HepG2 (cell line): Measurements from ENCODE around the gene KIF22. TPM values are rescaled to one million over a fixed set of nuclear protein-coding genes. Genes with fewer than 3 reads are reported as not detected.

ENCODE experiments used
- ATAC-seq: fragments of 200-7000 bp; cut with Tn5 transposase; 3 replicates; pipeline ENCODE4 v1.9.1; 2020; ENCODE audit warnings: mild to moderate bottlenecking, moderate library complexity
- BruUV-seq: library from RNA; stranded (reverse); fragments of 400-500 nt; replicated peaks from 2 replicates; lab custom pipeline; 2021; lab: Mats Ljungman, UMichigan
- CTCF ChIA-PET: fragments of 300-600 bp; formaldehyde crosslinking; extraction: SDS; loops from one replicate; lab custom pipeline; 2021; ENCODE audit warnings: low total read pairs, inconsistent platforms, low intra/inter-chr PET ratio; lab: Yijun Ruan, JAX
- POLR2A ChIA-PET: fragments of 350-600 bp; sonication (Branson Sonifier 250); formaldehyde crosslinking; loops from one replicate; lab custom pipeline; 2020; ENCODE audit warnings: antibody characterized with exemption, inconsistent platforms; lab: Yijun Ruan, JAX
- DNase-seq: peaks from one replicate; pipeline ENCODE4 v3.0.0-alpha.2; 2015; ENCODE audit warnings: low spot score
- FAIRE-seq: peaks from 3 replicates; lab custom pipeline; 2011; peaks lifted over from hg19 to GRCh38; lab: Jason Lieb, UNC
- H2AFZ ChIP-seq: one replicate; pipeline ENCODE4 v1.6.1; 2011; ENCODE audit warnings: low read length, inconsistent platforms
- H3K27ac ChIP-seq: fragments of 300-600 bp; 3 replicates; pipeline ENCODE4 v1.8.0; 2011; ENCODE audit warnings: mixed run types, mild to moderate bottlenecking, mixed read lengths, low read length, inconsistent platforms; ENCODE audit not compliant: insufficient read depth; ENCODE audit errors: extremely low read length
- H3K27me3 ChIP-seq, 2 experiments: fragments of 200-600 bp in 1 of 2; 2 replicates in 1 of 2; 3 replicates in 1 of 2; pipeline versions ENCODE4 v1.6.0 to v1.8.0; 2011; ENCODE audit warnings: low read length in 2 of 2, mild to moderate bottlenecking in 2 of 2, moderate library complexity in 2 of 2, inconsistent platforms in 1 of 2; ENCODE audit not compliant: insufficient read depth in 2 of 2, control insufficient read depth in 1 of 2
- H3K36me3 ChIP-seq, 2 experiments: fragments of 200-600 bp in 1 of 2; replicated peaks in 1 of 2; 2 replicates in 1 of 2; 3 replicates in 1 of 2; pipeline versions ENCODE4 v1.5.1 to v1.8.0; 2011; ENCODE audit warnings: low read length in 2 of 2, inconsistent platforms in 1 of 2; ENCODE audit not compliant: insufficient read depth in 2 of 2, control insufficient read depth in 1 of 2
- H3K4me1 ChIP-seq: 2 replicates; pipeline ENCODE4 v1.5.1; 2012; ENCODE audit warnings: low read length, inconsistent platforms; ENCODE audit not compliant: insufficient read depth
- H3K4me2 ChIP-seq: 2 replicates; pipeline ENCODE4 v1.6.0; 2011; ENCODE audit warnings: low read depth, low read length, inconsistent platforms
- H3K4me3 ChIP-seq, 3 experiments: fragments of 200-600 bp in 1 of 3; sonication (generic), shearing (Covaris generic) in 1 of 3; replicated peaks in 1 of 3; 2 replicates each; pipeline ENCODE4 v1.5.1; 2011 to 2016; ENCODE audit warnings: low read length in 3 of 3, inconsistent platforms in 2 of 3, low read depth in 2 of 3, mild to moderate bottlenecking in 2 of 3, control low read depth in 1 of 3, mixed read lengths in 1 of 3; ENCODE audit not compliant: insufficient read depth in 1 of 3
- H3K79me2 ChIP-seq: one replicate; pipeline ENCODE4 v1.6.1; 2011; ENCODE audit warnings: low read length, inconsistent platforms; ENCODE audit not compliant: insufficient read depth
- H3K9ac ChIP-seq: 2 replicates; pipeline ENCODE4 v1.6.0; 2011; ENCODE audit warnings: mild to moderate bottlenecking, low read depth, low read length, inconsistent platforms; ENCODE audit not compliant: insufficient read depth
- H3K9me3 ChIP-seq: 2 replicates; pipeline ENCODE4 v1.5.1; 2012; ENCODE audit warnings: mild to moderate bottlenecking, low read length
- H4K20me1 ChIP-seq: 2 replicates; pipeline ENCODE4 v1.6.0; 2011; ENCODE audit warnings: inconsistent platforms, mild to moderate bottlenecking, low read length, moderate library complexity; ENCODE audit not compliant: insufficient read depth
- CBX2 ChIP-seq, 2 experiments: fragments of 200-600 bp in 1 of 2; sonication (generic); formaldehyde crosslinking in 1 of 2; IDR thresholded peaks; 2 replicates each; pipeline versions ENCODE4 v1.7.0 to v1.8.1; 2018 to 2022; ENCODE audit warnings: low read depth in 2 of 2, low read length in 1 of 2, mild to moderate bottlenecking in 1 of 2, missing genetic modification reagents in 1 of 2
- HOMEZ ChIP-seq: IDR thresholded peaks from 2 replicates; pipeline ENCODE4 v1.6.1; 2016; ENCODE audit warnings: low read depth
- NFE2L2 ChIP-seq: fragments of 150-350 bp; IDR thresholded peaks from 2 replicates; pipeline ENCODE4 v1.6.1; 2014; ENCODE audit warnings: low read length
- NKX3-1 ChIP-seq: sonication (generic); formaldehyde crosslinking; IDR thresholded peaks from 2 replicates; pipeline ENCODE4 v1.5.0; 2020; ENCODE audit warnings: missing genetic modification reagents
- NR2F2 ChIP-seq: IDR thresholded peaks from 2 replicates; pipeline ENCODE4 v1.6.1; 2012; ENCODE audit warnings: low read depth, inconsistent platforms, borderline replicate concordance
- PHB2 ChIP-seq: fragments of 450-650 bp; IDR thresholded peaks from 2 replicates; pipeline ENCODE4 v1.6.1; 2018; ENCODE audit not compliant: partially characterized antibody
- SP4 ChIP-seq: sonication (generic); formaldehyde crosslinking; IDR thresholded peaks from 2 replicates; pipeline ENCODE4 v1.8.1; 2023; ENCODE audit warnings: mild to moderate bottlenecking, missing genetic modification reagents
- ZMYM3 ChIP-seq: sonication (generic); formaldehyde crosslinking; IDR thresholded peaks from 2 replicates; pipeline ENCODE4 v1.5.1; 2020; ENCODE audit warnings: mild to moderate bottlenecking, missing genetic modification reagents
- ZNF121 ChIP-seq: sonication (generic); formaldehyde crosslinking; IDR thresholded peaks from 2 replicates; pipeline ENCODE4 v1.5.0; 2020; ENCODE audit warnings: mild to moderate bottlenecking, missing genetic modification reagents
- ZNF230 ChIP-seq: sonication (generic); formaldehyde crosslinking; IDR thresholded peaks from 2 replicates; pipeline ENCODE4 v1.4.0; 2020; ENCODE audit warnings: mild to moderate bottlenecking, missing genetic modification reagents
- ZNF280B ChIP-seq: sonication (generic); formaldehyde crosslinking; IDR thresholded peaks from 2 replicates; pipeline ENCODE4 v1.5.0; 2020; ENCODE audit warnings: missing genetic modification reagents, mild to moderate bottlenecking, borderline replicate concordance
- ZNF547 ChIP-seq: sonication (generic); formaldehyde crosslinking; IDR thresholded peaks from 2 replicates; pipeline ENCODE4 v1.5.1; 2020; ENCODE audit warnings: mild to moderate bottlenecking, missing genetic modification reagents
- ZNF652 ChIP-seq: IDR thresholded peaks from 2 replicates; pipeline ENCODE4 v1.6.1; 2016; ENCODE audit warnings: low read depth, borderline replicate concordance
- ZNF674 ChIP-seq: sonication (generic); formaldehyde crosslinking; IDR thresholded peaks from 2 replicates; pipeline ENCODE4 v1.5.0; 2020; ENCODE audit warnings: low read depth, mild to moderate bottlenecking, missing genetic modification reagents
- ZNF775 ChIP-seq: sonication (generic); formaldehyde crosslinking; IDR thresholded peaks from 2 replicates; pipeline ENCODE4 v1.4.0; 2020; ENCODE audit warnings: missing genetic modification reagents, mild to moderate bottlenecking, moderate library complexity, borderline replicate concordance
- WGBS: methylation state at CpG from one replicate; pipeline ENCODE4 v1.1.6; 2017; ENCODE audit warnings: low lambda C conversion rate; 5-methylcytosine and 5-hydroxymethylcytosine counted together
- in situ Hi-C: cut with HindIII; loops from 2 replicates; pipeline ENCODE4 v1.10.0; 2017; ENCODE audit warnings: low pct_unique_long_range_greater_than_20kb; ENCODE audit not compliant: extremely low pct_ligation_motif_present
- intact Hi-C: fragments of 100-400 bp; cut with micrococcal nuclease; formaldehyde crosslinking; loops from one replicate; pipeline ENCODE4 v1.10.0; 2022; ENCODE audit not compliant: unreplicated experiment
- polyA plus RNA-seq, 8 experiments: library from polyadenylated mRNA; depleted of rRNA in 3 of 8; stranded (reverse) in 7 of 8; unstranded in 1 of 8; fragments of >200 nt; fragmentation: Illumina TruSeq in 4 of 8; extraction: Trizol in 4 of 8; gene quantifications; 2 replicates each; pipeline versions ENCODE4 v1.2.1 to v1.2.3, GENCODE V29; 2011 to 2016; ENCODE audit warnings: low read depth in 4 of 8, missing spikeins in 1 of 8, mixed read lengths in 1 of 8; ENCODE audit not compliant: insufficient read depth in 1 of 8
- total RNA-seq, 5 experiments: library from RNA; depleted of rRNA; stranded (reverse); fragments of >200 nt; fragmentation: Illumina TruSeq; extraction: Trizol; gene quantifications; 2 replicates each; pipeline ENCODE4 v1.2.3, GENCODE V29; 2016; ENCODE audit warnings: low read depth in 1 of 5

The KIF22 gene
- total and polyA plus RNA-seq, 2 of the 13 experiments (the other 11 are each of a cell fraction or from before 2014, with no cell fraction given) = 95.8 to 118 TPM

- Histone ChIP-seq H3K4me1 (peaks cover 96% of the 10 kb centered on the region), H2AFZ (no peak overlapping the region), H4K20me1 (no peaks in the 10 kb centered on the region), H3K4me2 (no peak overlapping the region), H3K36me3 (no peaks in the 10 kb centered on the region), H3K9me3 (no peaks in the 10 kb centered on the region), H3K9ac (no peak overlapping the region), H3K79me2 (no peaks in the 10 kb centered on the region), H3K27me3 (no peaks in the 10 kb centered on the region), H3K27ac (no peak overlapping the region), H3K4me3 (no peak overlapping the region)
- WGBS = 94% methylated on average over 6 of the region's 6 CpGs
- no peak for DNase-seq
- no peak for ATAC-seq
- CTCF ChIA-PET = no interaction called here
- POLR2A ChIA-PET = interaction anchor here (0.6 kb wide), 1 partner anchor 9 kb away, joined by 3 read pairs; no protein-coding TSS in a partner anchor
- BruUV-seq = no TSS peak
- no peak for FAIRE-seq
- intact Hi-C loops (no loop called here), in situ Hi-C loops (no loop called here)
- TF ChIP-seq ZNF547 (CRISPR knock-in tag) = no peak
- TF ChIP-seq ZNF230 (CRISPR knock-in tag) = no peak
- TF ChIP-seq ZMYM3 (CRISPR knock-in tag) = no peak
- TF ChIP-seq CBX2 (IDR thresholded peaks at IDR 0.05; ENCODE audit: low read depth, low read length) = no peak
- no peak for TF ChIP-seq CBX2 (CRISPR knock-in tag; IDR thresholded peaks at IDR 0.05; ENCODE audit: low read depth)
Observed at GRCh38 chr16:29763326-29763725, 27.2 kb upstream of the KIF22 start.

- CTCF ChIA-PET = no interaction called here
- Histone ChIP-seq H3K36me3 (no peaks in the 10 kb centered on the region), H3K4me1 (peaks cover 77% of the 10 kb centered on the region), H4K20me1 (no peaks in the 10 kb centered on the region), H3K9ac (no peak overlapping the region), H3K79me2 (no peaks in the 10 kb centered on the region), H3K4me3 (peak overlapping the region in 1 of 3 experiments; percentile 42; a peak in 1 of 6 replicates), H3K27me3 (no peaks in the 10 kb centered on the region), H2AFZ (no peak overlapping the region), H3K4me2 (peak overlapping the region; percentile 68), H3K9me3 (no peaks in the 10 kb centered on the region), H3K27ac (peak overlapping the region; percentile 66)
- intact Hi-C loops (no loop called here), in situ Hi-C loops (no loop called here)
- POLR2A ChIA-PET = interaction anchor here (2.4 kb wide), 1 partner anchor 25 kb away, joined by 11 read pairs; the partner anchor contains the start of gene KIF22
- peak; percentile 93 for ATAC-seq
- 6% methylated on average over 15 of the region's 15 CpGs for WGBS
- FAIRE-seq = peak; percentile 91
- DNase-seq = peak; percentile 92
- no TSS peak for BruUV-seq
- TF ChIP-seq ZNF775 (CRISPR knock-in tag) (no peak), HOMEZ (peak; percentile 87), PHB2 (no peak), NR2F2 (peak; percentile 94), ZNF280B (CRISPR knock-in tag) (peak; percentile 59; the same call in 1 of the 2 replicates), ZNF121 (CRISPR knock-in tag) (peak; percentile 94), NKX3-1 (CRISPR knock-in tag) (no peak), NFE2L2 (peak; percentile 13; the same call in 1 of the 2 replicates), ZNF674 (CRISPR knock-in tag) (no peak), SP4 (CRISPR knock-in tag) (no peak), ZNF652 (CRISPR knock-in tag) (peak; percentile 64; the same call in 1 of the 2 replicates)
Observed at GRCh38 chr16:29765167-29766032, 25.2 kb upstream of the KIF22 start.
